Femur (tissue), 1 donor: ENCODE data around the gene LSR.
"Not testable (repeated sequence)": the region's sequence is repeated elsewhere in the genome, so short reads cannot be mapped to it uniquely, and the experiment has no call there.

ENCODE experiments used
- DNase-seq: peaks from one replicate; pipeline ENCODE4 v3.0.0-alpha.2; 2017

Gene LSR

DNA sequence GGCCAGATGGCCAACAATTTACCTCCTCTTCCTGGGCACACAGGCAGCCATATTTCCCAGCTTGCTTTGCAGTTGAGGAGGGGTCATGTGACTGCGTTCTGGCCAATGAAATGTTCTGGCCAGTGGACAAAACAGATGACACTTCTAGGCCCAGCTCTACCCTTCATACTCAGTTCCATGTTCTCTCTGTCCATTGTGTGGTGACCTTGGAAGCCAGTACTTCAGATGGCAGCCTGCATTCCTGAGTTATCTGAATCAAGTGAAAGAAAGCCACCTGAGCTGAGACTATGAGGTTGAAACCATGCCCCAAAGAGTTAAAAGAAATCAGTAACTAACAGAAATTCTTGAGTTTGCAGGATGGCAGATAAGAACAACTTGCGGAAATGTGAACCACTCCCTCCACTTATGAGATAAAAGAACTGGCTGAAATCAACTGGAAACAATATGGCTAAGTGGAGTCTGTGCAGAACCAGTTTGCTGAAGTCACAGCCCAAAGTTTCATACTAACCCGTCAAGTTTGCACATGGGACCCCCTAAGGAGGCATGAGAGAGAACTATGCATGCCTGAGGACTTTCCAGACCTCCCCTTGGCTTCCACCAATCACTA, 28.4 kb upstream of the LSR start:
- no peak for DNase-seq

DNA sequence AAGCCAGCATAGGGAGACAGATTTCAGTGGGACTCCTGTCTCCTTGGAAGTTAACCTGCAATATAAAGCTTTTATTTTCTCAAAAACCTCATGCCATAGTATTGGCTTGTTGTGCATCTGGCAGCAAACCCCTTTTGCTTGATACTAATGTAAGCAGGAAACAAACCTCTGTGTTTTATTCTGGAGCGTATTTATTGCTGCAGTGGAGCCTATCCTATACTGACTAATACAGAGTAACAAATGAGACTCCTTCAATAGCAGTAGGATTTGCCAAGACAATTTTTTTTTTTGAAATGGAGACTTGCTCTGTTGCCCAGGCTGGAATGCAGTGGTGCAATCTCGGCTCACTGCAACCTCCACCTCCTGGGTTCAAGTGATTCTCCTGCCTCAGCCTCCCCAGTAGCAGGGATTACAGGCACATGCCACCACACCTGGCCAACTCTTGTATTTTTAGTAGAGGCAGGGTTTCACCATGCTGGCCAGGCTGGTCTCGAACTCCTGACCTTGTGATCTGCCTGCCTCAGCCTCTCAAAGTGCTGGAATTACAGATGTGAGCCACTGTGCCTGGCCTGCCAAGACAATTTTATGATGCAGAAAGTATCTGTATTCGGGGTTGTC, 27.7 kb upstream of the LSR start:
- not testable (repeated sequence) for DNase-seq

GRCh38 chr19:35222373-35223015, 26.3 kb upstream of the LSR start:
- no peak for DNase-seq

DNA sequence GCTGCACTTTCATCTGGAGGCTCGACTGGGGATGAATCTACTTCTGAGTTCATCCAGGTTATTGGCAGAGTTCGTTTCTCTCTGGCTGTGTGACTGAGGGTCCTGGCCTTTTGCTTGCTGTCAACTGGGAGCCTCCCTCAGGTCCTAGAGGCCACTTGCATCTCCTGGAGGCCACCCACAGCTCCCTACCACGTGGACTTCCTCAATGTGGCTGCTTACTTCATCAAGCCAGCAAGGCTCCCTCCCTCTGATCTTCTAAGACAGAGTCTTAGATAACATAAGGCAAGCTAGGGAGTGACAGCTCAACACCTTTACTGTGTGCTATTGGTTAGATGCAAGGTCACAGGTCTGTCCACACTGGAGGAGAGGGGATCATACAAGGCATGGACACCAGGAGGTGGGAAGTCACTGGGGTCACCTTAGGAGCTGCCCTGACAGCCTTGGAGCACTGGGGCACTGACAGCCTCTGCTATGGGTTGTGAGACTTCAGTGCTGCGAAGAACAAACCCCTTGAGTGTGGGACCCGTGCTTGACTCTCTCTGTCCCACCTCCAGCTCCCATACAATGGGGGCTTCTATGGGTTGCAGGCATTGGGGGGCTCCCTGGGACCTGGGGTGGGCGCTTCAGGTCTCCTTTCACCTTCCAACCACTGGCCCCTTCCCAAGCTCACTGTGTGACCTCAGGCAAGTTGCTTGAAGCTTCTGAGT, 25.6 kb upstream of the LSR start:
- no peak for DNase-seq

DNA sequence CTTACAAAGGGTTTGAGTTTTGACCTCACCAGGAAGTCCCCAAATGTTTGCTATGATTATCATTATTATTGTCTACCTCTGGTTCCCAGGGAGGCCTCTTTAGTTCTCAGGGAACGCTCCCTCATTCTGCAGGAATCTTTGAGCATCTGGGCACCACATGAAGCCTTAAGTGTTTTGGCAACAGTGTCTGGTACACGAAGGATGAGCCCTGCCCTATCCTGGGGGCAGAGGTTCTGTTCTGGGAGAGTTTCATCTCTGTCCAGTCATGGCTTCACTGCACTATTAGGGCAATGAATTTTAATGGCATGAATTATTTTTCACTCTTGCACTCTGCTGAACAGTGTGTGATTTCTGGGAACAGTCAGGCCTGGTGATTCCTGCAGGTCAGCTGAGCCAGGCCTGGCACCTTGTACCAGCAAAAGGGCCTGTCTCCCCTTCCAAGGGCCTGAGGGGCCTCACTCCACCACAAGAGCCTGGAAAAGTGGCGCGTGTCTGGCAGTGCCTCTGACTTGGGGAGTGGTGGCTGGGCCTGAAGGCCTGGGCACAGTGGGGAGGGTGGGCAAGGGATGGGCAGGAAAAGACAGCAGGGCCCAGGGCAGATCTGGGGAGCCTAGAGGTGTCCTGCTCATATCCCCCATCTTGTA, 24.8 kb upstream of the LSR start:
- DNase-seq, result no peak

GRCh38 chr19:35224681-35225571, 23.9 kb upstream of the LSR start:
- DNase-seq, result peak; percentile 28

DNA sequence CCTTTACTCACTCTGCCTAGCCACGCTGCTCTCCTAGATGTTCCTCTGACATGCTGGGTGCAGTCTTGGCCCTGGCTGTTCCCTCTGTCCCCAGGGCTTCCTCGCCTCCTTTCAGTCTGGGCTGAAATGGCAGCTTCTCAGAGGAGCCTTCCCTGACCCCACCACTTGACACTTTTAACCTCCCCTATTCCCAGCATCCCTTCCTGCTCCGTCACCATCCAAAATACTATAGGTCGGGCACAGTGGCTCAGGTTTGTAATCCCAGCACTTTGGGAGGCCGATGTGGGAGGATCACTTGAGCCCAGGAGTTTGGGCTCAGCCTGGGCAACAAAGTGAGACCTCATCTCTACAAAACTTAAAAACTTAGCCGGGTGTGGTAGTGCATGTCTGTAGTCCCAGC, 22.9 kb upstream of the LSR start:
- DNase-seq, result no peak

- DNase-seq, result no peak
Observed at GRCh38 chr19:35226748-35227147, 22.1 kb upstream of the LSR start.

DNA sequence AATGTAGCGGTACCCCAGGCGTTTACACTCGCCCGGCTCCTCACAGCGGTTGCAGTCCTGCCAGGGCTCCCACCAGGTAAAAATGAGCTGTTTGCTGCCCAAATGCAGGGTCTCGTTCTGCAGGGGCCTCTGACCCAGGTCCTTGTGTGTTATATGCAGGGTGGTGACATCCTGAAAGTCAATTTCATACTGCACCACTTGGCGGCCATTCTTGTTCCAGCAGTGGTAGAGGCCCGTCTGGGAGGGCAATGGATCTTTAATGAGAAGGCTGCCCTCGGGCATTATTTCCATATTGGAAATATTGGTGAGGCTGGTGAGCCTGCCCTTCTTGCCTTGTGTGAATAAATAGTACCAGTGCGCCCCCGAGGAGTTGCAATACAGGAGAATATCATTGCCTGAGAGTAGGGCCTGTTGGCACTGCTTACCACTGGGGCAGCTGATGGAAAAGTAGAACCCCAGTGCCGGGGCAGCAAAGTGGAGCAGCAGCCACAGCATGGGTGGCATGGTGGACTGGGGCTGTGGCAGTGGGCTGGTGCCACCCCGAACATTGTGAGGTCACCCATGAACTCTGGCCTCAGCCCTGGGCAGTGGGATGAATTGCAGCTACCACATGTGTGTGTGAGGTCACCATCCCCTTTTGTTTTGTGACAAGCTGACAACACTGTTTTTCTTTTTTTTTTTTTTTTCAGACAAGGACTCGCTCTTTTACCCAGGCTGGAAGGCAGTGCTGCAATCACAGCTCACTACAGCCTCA, 20.4 kb upstream of the LSR start, which contains the start of gene FAM187B:
Gene FAM187B, minus strand, starts transcription at position 563 of the 754 bp plus-strand sequence. Its CDS starts 59 bp downstream, at position 504.
- DNase-seq, result no peak

DNA sequence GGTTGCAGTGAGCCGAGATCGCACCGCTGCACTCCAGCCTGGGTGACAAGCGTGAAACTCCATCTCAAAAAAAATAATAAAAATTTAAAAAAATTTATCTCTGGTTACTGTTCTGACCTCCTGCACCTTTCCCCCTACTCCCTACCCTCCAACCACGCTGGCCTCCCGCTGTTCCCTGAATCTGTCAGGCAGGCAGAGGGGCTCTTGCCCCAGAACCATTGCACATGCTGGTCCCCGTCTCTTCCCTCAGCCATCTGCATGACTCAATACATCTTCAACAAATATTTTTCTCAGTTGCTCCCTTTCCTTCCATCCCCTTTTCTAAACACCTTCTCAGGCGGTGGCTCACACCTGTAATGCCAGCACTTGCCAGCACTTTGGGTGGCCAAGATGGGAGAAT, 19.2 kb upstream of the LSR start:
- no peak for DNase-seq

DNA sequence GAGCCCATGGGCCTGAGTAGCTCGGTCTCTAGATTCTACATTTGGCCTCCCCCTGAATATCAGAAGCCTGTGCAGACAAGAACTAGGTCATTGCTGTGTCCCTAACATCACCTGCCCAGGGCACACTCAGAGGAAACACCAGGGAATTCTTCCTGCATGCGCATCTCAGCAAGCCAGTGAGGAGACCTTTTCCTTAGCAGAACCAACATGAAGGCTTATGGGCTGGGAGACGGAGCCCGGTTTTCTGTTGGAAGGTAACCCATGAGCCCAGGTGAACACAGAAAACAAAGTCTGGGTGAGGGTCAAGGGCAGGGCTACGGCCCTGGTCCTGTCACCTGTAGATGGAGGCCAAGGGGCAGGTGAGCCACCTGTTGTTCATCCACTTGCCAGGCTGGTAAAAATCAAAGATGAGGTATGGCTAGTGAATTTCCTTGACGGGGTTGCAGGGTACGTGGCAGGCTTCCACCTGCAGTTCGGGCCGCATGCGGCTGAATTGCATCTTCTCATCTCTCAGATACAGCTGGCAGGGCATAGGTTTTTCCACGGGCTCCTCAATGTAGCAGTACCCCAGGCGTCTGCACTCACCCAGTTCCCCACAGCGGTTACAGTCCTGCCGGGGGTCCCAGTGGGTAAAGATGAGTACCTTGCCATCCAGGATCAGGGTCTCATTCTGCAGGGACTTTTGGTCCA, 16.7 kb upstream of the LSR start:
- DNase-seq, result no peak

- DNase-seq, result no peak
Observed at GRCh38 chr19:35232912-35233311, 15.9 kb upstream of the LSR start.

DNA sequence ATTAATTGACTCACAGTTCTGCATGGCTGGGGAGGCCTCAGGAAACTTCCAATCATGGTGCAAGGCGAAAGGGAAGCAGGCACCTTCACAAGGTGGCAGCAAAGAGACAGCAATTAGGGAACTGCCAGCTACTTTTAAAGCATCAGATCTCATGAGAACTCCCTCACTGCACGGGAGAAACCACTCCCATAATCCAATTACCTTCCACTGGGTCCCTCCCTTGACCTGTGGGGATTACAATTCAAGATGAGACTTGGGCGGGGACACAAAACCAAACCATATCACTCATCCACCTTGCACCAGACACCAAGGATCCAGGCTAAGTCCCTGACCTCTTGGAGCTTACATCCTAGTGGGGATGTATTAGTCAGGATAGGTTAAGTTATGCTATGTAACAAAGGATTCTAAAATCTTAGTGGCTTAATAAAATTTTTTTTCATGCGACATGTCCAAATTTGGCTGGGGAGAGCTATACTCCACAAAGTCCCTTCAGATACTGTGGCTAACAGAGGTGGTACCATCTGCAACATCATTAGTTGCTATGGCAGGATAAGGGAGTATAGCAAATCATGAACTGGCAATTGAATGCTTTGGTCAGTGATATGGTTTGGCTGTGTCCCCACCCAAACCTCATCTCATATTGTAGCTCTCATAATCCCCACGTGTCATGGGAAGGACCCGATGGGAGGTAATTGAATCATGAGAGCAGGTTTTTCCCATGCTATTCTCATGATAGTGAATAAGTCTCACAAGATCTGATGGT, 12.0 kb upstream of the LSR start:
- DNase-seq, result no peak

- not testable (repeated sequence) for DNase-seq
Observed at GRCh38 chr19:35239597-35239996, 9.2 kb upstream of the LSR start.

DNA sequence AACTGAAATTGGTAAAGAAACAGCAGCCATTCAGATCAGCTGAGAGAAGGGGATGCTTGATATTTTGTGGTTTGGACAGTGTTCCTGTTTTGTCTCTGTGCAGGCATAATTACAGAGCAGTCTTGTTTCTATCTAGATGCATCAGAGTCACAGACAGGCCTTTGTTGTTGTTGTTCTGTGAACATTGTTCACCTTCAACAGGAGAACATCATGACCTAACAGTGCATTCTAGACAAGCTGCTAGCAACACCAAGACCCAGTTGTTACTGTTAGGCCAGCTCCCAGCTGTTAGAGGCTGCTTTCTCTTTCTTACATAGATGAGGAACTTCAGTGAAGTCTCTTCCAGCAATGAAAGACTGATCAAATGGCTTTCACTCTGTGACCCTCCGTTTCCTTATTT, 8.5 kb upstream of the LSR start:
- DNase-seq, result no peak

GRCh38 chr19:35241417-35241816, 7.4 kb upstream of the LSR start:
- no peak for DNase-seq

DNA sequence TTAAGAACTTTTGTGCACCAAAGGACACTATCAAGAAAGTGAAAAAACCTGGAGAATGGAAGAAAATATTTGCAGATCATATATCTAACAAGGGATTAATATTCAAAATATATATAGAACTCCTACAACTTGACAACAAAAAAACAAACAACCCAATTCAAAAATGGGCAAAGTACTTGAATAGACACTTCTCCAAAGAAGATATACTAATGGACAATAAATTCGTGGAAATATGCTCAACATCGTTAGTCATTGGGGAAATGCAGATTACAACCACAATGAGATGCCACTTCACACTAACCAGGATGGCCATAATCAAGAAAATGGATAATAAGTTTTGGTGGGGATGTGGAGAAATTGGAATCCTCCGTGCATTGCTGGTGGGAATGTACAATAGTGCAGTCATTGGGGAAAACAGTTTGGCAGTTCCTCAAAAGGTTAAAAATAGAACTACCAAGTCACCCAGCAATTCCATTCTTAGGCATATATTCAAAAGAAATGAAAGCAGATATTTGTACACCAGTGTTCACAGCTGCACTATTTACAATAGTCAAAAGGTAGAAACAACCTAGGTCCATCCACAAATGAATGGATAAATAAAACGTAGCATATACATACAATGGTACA, 2.2 kb upstream of the LSR start:
- no peak for DNase-seq

DNA sequence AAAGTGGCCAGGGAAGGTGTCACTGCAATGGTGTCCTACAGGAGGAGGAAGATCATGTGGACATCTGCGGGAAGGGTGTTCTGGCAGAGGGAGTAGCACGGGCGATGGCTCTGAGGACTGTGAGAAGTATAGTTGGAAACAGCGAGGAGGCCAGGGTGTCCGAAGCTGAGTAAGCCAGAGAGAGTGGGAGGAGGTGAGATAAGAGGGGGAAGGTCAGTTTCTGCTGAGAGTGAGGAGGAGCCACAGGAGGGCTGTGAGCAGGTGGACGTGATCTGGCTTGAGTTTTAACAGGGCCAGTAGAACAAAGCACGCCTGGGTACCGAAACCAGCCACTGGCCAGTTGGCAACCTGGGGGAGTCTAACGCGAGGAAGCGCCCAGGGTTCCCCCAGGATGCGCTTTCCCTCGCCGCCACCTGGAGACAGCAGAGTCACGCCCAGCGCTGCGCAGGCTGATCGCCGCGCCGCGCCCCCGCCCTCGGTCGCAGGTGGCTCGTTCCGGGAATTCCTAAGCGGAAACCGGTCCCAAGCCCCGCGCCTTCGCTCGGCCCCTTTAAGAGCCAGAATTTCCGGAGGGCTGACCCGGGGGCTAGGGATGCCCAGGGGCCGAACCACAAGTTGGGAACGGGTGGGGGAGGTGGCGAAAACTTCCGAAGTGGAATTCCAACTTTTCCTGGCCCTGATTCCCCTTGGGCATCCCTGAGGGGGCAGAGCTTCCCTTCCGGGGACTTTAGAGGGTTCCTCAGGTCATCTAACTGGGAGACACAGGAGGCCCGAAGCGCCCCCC, 1.1 kb upstream of the LSR start:
- no peak for DNase-seq
